Fibroblast of lung (primary cell): Measurements from ENCODE around the gene IGF2BP2.

Source experiments
- EZH2 ChIP-seq: IDR thresholded peaks from 2 replicates; pipeline ENCODE4 v1.5.1; 2012; ENCODE audit warnings: low read length, control low read depth, mild to moderate bottlenecking; ENCODE audit errors: missing control alignments
- TF ChIP-seq, protein P1 (sequence below), 2 donors: IDR thresholded peaks in 1 of 2; conservative IDR thresholded peaks in 1 of 2; 1 replicate in 1 of 2; 2 replicates in 1 of 2; pipeline ENCODE4 v1.5.1; 2011 to 2012; ENCODE audit warnings: low read length in 2 of 2, control low read depth in 1 of 2, inconsistent platforms in 1 of 2, low read depth in 1 of 2, mild to moderate bottlenecking in 1 of 2

DNA sequence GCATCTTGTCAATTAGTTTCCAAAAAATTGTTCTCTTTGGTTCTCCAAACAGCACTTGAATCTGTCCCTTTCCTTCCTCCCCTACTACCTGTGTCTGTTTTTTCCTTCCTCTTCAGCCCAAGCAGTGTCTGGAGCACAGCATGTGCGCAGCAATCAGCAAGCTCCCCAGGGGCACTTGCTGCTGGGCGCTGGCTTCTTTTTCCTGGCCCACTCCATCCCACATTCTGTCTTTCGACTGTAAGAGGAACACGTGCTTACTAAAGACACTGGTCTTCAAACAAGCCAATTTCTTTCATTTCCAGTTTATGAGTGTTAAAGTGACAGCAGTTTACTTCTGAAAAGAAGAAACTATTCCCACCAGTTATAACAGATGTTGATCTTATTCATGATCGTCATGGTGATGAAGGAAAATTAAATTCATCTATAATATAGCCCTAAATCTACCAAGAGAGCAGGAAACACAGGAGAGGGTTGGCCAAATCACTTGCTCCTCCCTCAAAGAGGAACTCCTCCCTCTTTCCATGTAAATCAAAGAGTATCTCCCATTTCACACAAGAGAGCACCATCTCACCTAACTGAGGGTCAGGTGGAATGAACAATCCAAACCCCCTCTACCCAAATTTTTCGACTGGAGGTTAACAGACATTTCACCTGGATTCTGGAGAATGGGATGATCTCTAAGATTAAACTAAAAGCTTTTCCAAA is 115.4 kb downstream of the IGF2BP2 start:
- TF ChIP-seq EZH2, result no peak
- TF ChIP-seq, protein P1, sequence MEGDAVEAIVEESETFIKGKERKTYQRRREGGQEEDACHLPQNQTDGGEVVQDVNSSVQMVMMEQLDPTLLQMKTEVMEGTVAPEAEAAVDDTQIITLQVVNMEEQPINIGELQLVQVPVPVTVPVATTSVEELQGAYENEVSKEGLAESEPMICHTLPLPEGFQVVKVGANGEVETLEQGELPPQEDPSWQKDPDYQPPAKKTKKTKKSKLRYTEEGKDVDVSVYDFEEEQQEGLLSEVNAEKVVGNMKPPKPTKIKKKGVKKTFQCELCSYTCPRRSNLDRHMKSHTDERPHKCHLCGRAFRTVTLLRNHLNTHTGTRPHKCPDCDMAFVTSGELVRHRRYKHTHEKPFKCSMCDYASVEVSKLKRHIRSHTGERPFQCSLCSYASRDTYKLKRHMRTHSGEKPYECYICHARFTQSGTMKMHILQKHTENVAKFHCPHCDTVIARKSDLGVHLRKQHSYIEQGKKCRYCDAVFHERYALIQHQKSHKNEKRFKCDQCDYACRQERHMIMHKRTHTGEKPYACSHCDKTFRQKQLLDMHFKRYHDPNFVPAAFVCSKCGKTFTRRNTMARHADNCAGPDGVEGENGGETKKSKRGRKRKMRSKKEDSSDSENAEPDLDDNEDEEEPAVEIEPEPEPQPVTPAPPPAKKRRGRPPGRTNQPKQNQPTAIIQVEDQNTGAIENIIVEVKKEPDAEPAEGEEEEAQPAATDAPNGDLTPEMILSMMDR (conservative IDR thresholded peaks at IDR 0.05 in 1 of 2, IDR thresholded peaks at IDR 0.05 in 1 of 2; ENCODE audit: low read depth in 1 of 2, low read length in 2 of 2), result no peak
